B cell (primary cell): ENCODE results near the gene OR2F1.

ENCODE experiments used
- EZH2 ChIP-seq: IDR thresholded peaks from 2 replicates; pipeline ENCODE4 v1.6.1; 2012; ENCODE audit warnings: borderline replicate concordance, low read depth, mild to moderate bottlenecking, moderate library complexity, low read length; ENCODE audit not compliant: insufficient read depth, poor library complexity, severe bottlenecking
- TF ChIP-seq, protein P1 (sequence below): fragments of 200-600 bp; IDR thresholded peaks from one replicate; pipeline ENCODE4 v1.8.0; 2022; ENCODE audit warnings: antibody characterized with exemption, mild to moderate bottlenecking

DNA sequence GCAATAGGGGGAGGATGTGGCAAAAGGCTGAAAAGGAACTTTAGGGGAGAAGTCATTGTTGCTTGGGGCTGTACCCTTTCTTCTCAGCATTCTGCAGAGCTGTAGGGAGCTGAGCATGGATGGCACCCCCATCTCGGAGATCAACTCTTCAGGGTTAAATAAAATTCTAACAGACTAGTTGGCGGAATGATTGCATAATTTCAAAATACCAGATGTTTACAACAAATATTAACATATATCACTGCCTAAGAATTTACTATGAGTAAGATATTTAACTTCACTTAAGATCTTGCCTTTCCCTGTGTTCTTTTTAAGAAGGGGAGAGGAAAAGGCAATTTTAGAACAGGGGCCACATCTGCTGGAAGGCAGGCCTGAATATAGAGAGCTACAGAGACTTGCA is 509 bp upstream of the OR2F1 start:
- TF ChIP-seq, protein P1, sequence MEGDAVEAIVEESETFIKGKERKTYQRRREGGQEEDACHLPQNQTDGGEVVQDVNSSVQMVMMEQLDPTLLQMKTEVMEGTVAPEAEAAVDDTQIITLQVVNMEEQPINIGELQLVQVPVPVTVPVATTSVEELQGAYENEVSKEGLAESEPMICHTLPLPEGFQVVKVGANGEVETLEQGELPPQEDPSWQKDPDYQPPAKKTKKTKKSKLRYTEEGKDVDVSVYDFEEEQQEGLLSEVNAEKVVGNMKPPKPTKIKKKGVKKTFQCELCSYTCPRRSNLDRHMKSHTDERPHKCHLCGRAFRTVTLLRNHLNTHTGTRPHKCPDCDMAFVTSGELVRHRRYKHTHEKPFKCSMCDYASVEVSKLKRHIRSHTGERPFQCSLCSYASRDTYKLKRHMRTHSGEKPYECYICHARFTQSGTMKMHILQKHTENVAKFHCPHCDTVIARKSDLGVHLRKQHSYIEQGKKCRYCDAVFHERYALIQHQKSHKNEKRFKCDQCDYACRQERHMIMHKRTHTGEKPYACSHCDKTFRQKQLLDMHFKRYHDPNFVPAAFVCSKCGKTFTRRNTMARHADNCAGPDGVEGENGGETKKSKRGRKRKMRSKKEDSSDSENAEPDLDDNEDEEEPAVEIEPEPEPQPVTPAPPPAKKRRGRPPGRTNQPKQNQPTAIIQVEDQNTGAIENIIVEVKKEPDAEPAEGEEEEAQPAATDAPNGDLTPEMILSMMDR, result no peak
- no peak for TF ChIP-seq EZH2
